DND-41 (cell line): Measurements from ENCODE around the gene COL23A1.

Experiments used
- ATAC-seq: fragments of 200-7000 bp; cut with Tn5 transposase; 3 replicates; pipeline ENCODE4 v1.9.1; 2021; ENCODE audit warnings: low read depth; ENCODE audit not compliant: insufficient read depth
- DNase-seq: peaks from one replicate; pipeline ENCODE4 v3.0.0-alpha.2; 2020
- H2AFZ ChIP-seq: 2 replicates; pipeline ENCODE4 v1.6.0; 2012; ENCODE audit warnings: low read depth, low read length
- H3K27ac ChIP-seq: 2 replicates; pipeline ENCODE4 v1.5.1; 2012; ENCODE audit warnings: low read length, inconsistent platforms
- H3K27me3 ChIP-seq: fragments of 200-600 bp; sonication (generic); 2 replicates; pipeline ENCODE4 v1.6.0; 2012; ENCODE audit warnings: low read length, mild to moderate bottlenecking, inconsistent platforms; ENCODE audit not compliant: insufficient read depth, poor library complexity
- H3K36me3 ChIP-seq: 2 replicates; pipeline ENCODE4 v1.5.1; 2012; ENCODE audit warnings: low read length, inconsistent platforms; ENCODE audit not compliant: insufficient read depth
- H3K4me1 ChIP-seq: 2 replicates; pipeline ENCODE4 v1.5.1; 2012; ENCODE audit warnings: mild to moderate bottlenecking, low read length; ENCODE audit not compliant: insufficient read depth
- H3K4me2 ChIP-seq: 2 replicates; pipeline ENCODE4 v1.6.0; 2012; ENCODE audit warnings: mild to moderate bottlenecking, moderate library complexity, low read length, inconsistent platforms; ENCODE audit not compliant: insufficient read depth
- H3K4me3 ChIP-seq, 2 experiments: fragments of 200-600 bp in 1 of 2; shearing (Covaris generic) in 1 of 2; 2 replicates each; pipeline ENCODE4 v1.5.1; 2012 to 2016; ENCODE audit warnings: inconsistent platforms in 2 of 2, low read length in 2 of 2, mild to moderate bottlenecking in 2 of 2, low read depth in 1 of 2, moderate library complexity in 1 of 2
- H3K79me2 ChIP-seq: 2 replicates; pipeline ENCODE4 v1.6.0; 2012; ENCODE audit warnings: low read length, inconsistent platforms; ENCODE audit not compliant: insufficient read depth
- H3K9ac ChIP-seq: 2 replicates; pipeline ENCODE4 v1.6.0; 2012; ENCODE audit warnings: low read depth, mild to moderate bottlenecking, inconsistent platforms, low read length, moderate library complexity
- H3K9me3 ChIP-seq: 2 replicates; pipeline ENCODE4 v1.5.1; 2012; ENCODE audit warnings: low read length, moderate library complexity, mild to moderate bottlenecking, inconsistent platforms; ENCODE audit not compliant: insufficient read depth, severe bottlenecking
- H4K20me1 ChIP-seq: 2 replicates; pipeline ENCODE4 v1.6.0; 2012; ENCODE audit warnings: low read length; ENCODE audit not compliant: insufficient read depth
- EZH2 ChIP-seq: IDR thresholded peaks from 3 replicates; pipeline ENCODE4 v1.6.1; 2012; ENCODE audit warnings: borderline replicate concordance, low read depth, mild to moderate bottlenecking, moderate library complexity, low read length, inconsistent platforms; ENCODE audit not compliant: severe bottlenecking
- TF ChIP-seq, protein P1 (sequence below): IDR thresholded peaks from 2 replicates; pipeline ENCODE4 v1.5.1; 2012; ENCODE audit warnings: borderline replicate concordance, low read length, moderate library complexity, mild to moderate bottlenecking; ENCODE audit not compliant: poor library complexity, severe bottlenecking; ENCODE audit errors: extremely low read depth

Gene COL23A1

GRCh38 chr5:178557416-178557815 lies 32.8 kb downstream of the COL23A1 start:
- no peaks in the 10 kb centered on the region for H4K20me1 ChIP-seq
- no peaks in the 10 kb centered on the region for H3K27me3 ChIP-seq
- no peaks in the 10 kb centered on the region for H3K79me2 ChIP-seq
- no peaks in the 10 kb centered on the region for H3K36me3 ChIP-seq
- H3K4me2 ChIP-seq: no peak overlapping the region
- no peaks in the 10 kb centered on the region for H3K9me3 ChIP-seq
- DNase-seq (no peak), ATAC-seq (no peak)
- no peak overlapping the region for H3K4me3 ChIP-seq
- H3K4me1 ChIP-seq: peaks cover 16% of the 10 kb centered on the region
- no peak overlapping the region for H3K27ac ChIP-seq
- no peak overlapping the region for H3K9ac ChIP-seq
- no peak for TF ChIP-seq EZH2
- TF ChIP-seq, protein P1, sequence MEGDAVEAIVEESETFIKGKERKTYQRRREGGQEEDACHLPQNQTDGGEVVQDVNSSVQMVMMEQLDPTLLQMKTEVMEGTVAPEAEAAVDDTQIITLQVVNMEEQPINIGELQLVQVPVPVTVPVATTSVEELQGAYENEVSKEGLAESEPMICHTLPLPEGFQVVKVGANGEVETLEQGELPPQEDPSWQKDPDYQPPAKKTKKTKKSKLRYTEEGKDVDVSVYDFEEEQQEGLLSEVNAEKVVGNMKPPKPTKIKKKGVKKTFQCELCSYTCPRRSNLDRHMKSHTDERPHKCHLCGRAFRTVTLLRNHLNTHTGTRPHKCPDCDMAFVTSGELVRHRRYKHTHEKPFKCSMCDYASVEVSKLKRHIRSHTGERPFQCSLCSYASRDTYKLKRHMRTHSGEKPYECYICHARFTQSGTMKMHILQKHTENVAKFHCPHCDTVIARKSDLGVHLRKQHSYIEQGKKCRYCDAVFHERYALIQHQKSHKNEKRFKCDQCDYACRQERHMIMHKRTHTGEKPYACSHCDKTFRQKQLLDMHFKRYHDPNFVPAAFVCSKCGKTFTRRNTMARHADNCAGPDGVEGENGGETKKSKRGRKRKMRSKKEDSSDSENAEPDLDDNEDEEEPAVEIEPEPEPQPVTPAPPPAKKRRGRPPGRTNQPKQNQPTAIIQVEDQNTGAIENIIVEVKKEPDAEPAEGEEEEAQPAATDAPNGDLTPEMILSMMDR: no peak
- no peak overlapping the region for H2AFZ ChIP-seq

DNA sequence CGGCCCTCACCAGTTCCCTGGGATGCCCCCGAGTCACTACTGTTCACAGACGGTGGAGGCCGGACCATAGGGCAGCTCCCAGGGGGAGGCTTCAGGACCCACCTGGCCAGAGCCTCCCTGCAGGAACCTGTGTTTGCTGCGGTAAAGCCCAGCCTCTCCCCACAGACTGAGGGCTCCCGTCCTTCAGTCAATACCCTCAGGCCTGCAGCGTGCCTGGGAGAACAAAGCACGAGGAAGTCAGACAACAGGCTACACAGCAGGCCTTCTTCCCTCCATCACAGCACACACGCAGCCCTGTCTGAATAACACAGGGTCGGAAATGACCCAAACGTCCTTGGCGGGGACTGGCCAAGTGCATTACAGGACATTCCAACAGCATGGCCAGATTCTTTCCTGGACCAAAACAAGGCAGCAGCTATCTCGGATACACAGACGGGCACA lies 34.4 kb downstream of the COL23A1 start:
- Histone ChIP-seq H3K36me3 (no peaks in the 10 kb centered on the region), H3K4me2 (no peak overlapping the region), H3K79me2 (no peaks in the 10 kb centered on the region), H2AFZ (no peak overlapping the region), H3K4me3 (no peak overlapping the region), H3K4me1 (0 out of 2 replicates have a peak, but pooled peaks cover 4% of the 10 kb centered on the region), H3K9me3 (no peaks in the 10 kb centered on the region), H4K20me1 (no peaks in the 10 kb centered on the region), H3K27ac (no peak overlapping the region), H3K9ac (no peak overlapping the region), H3K27me3 (no peaks in the 10 kb centered on the region)
- no peak for ATAC-seq
- no peak for TF ChIP-seq EZH2
- TF ChIP-seq, protein P1: no peak
- no peak for DNase-seq

GRCh38 chr5:178555005-178555404 lies 35.2 kb downstream of the COL23A1 start:
- no peaks in the 10 kb centered on the region for H3K27me3 ChIP-seq
- H2AFZ ChIP-seq: no peak overlapping the region
- H3K27ac ChIP-seq: no peak overlapping the region
- DNase-seq: no peak
- no peaks in the 10 kb centered on the region for H4K20me1 ChIP-seq
- no peaks in the 10 kb centered on the region for H3K79me2 ChIP-seq
- no peaks in the 10 kb centered on the region for H3K36me3 ChIP-seq
- ATAC-seq: no peak
- no peak overlapping the region for H3K9ac ChIP-seq
- peaks cover 7% of the 10 kb centered on the region; the same call in 1 of the 2 replicates for H3K4me1 ChIP-seq
- TF ChIP-seq, protein P1: no peak
- no peak for TF ChIP-seq EZH2
- H3K9me3 ChIP-seq: no peaks in the 10 kb centered on the region
- H3K4me3 ChIP-seq: no peak overlapping the region
- H3K4me2 ChIP-seq: no peak overlapping the region

DNA sequence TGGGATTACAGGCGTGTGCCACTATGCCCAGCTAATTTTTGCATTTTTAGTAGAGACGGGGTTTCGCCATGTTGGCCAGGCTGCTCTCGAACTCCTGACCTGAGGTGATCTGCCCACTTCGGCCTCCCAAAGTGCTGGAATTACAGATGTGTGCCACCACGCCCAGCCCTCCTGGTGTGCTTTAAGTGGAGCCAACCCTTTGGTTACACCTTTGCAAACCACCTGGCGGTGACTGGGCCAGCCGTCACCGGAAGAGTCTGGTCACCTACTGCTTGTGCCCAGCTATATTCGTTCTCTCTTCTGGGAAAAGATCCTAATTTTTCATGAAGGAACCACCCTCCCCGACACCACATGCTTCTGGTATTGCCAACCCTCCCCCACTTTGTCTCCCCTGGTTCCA lies 35.9 kb downstream of the COL23A1 start:
- TF ChIP-seq, protein P1: no peak
- Histone ChIP-seq H4K20me1 (no peaks in the 10 kb centered on the region), H3K27me3 (no peaks in the 10 kb centered on the region), H3K4me2 (no peak overlapping the region), H2AFZ (no peak overlapping the region), H3K9me3 (no peaks in the 10 kb centered on the region), H3K4me1 (peaks cover 7% of the 10 kb centered on the region; the same call in 1 of the 2 replicates), H3K4me3 (no peak overlapping the region), H3K36me3 (no peaks in the 10 kb centered on the region), H3K27ac (no peak overlapping the region), H3K9ac (no peak overlapping the region), H3K79me2 (no peaks in the 10 kb centered on the region)
- ATAC-seq: no peak
- no peak for DNase-seq
